ENCODE results near the gene AGAP1. TPM values are rescaled to one million over a fixed set of nuclear protein-coding genes. Genes with fewer than 3 reads are reported as not detected.

The AGAP1 gene
- polyA plus RNA-seq, 1 experiment: 12.4 TPM

DNA sequence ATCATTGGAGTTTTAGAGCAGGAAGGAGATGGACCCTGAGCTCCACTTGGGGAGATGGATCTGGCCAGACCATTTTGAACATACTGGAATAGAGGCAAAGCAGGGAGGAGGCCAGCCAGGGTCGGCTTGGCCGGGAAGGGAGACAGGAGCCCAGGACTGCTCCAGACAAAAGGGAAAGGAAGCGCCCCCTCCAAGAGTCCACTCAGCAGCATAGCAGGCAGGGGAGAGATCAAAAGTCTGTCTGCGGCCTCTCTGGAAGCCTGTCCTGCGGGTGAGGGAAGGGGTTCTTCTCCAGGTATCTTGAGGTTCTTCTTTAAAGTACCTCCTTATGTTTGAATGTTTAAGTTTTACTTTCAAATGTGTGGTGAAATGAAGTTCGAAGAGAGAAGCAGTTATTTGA lies 548.2 kb downstream of the AGAP1 start:
- CTCF ChIA-PET: interaction anchor here (1.7 kb wide), 1 partner anchor 262 kb away, joined by 4 read pairs; no protein-coding TSS in a partner anchor
- Histone ChIP-seq H3K27ac (ENCODE audit: low read depth, low read length) (no peak overlapping the region), H3K27me3 (ENCODE audit: control insufficient read depth, insufficient read depth, low read length) (no peaks in the 10 kb centered on the region), H3K9me3 (ENCODE audit: control insufficient read depth, insufficient read depth, low read length) (no peaks in the 10 kb centered on the region), H3K4me3 (ENCODE audit: low read depth, low read length) (no peak overlapping the region)
- no peak for DNase-seq (ENCODE audit: low read depth, low spot score)
- TF ChIP-seq, protein P1, sequence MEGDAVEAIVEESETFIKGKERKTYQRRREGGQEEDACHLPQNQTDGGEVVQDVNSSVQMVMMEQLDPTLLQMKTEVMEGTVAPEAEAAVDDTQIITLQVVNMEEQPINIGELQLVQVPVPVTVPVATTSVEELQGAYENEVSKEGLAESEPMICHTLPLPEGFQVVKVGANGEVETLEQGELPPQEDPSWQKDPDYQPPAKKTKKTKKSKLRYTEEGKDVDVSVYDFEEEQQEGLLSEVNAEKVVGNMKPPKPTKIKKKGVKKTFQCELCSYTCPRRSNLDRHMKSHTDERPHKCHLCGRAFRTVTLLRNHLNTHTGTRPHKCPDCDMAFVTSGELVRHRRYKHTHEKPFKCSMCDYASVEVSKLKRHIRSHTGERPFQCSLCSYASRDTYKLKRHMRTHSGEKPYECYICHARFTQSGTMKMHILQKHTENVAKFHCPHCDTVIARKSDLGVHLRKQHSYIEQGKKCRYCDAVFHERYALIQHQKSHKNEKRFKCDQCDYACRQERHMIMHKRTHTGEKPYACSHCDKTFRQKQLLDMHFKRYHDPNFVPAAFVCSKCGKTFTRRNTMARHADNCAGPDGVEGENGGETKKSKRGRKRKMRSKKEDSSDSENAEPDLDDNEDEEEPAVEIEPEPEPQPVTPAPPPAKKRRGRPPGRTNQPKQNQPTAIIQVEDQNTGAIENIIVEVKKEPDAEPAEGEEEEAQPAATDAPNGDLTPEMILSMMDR (IDR thresholded peaks at IDR 0.05; ENCODE audit: low read depth, low read length): no peak
- POLR2A ChIA-PET: no interaction called here

DNA sequence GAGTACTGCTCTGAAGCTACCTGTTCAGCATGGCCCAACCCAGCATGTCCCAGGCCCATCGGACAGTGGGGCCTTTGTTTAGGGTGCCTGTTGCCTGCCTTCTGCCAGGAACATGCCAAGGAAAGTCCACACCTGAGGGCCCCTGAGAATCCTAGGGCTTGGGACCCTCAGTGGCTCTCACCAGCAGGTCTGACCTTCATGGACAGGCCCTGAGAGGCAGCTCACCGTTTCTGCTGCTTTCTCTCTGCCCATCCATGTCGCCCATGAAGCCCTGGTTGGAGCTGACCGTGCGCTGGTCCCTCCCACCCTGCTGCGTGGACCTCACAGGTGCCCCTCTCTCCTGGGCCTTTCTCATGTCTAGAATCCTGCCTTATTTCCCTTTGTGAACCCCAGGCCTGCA lies 550.3 kb downstream of the AGAP1 start:
- TF ChIP-seq, protein P1 (IDR thresholded peaks at IDR 0.05; ENCODE audit: low read depth, low read length): no peak

DNA sequence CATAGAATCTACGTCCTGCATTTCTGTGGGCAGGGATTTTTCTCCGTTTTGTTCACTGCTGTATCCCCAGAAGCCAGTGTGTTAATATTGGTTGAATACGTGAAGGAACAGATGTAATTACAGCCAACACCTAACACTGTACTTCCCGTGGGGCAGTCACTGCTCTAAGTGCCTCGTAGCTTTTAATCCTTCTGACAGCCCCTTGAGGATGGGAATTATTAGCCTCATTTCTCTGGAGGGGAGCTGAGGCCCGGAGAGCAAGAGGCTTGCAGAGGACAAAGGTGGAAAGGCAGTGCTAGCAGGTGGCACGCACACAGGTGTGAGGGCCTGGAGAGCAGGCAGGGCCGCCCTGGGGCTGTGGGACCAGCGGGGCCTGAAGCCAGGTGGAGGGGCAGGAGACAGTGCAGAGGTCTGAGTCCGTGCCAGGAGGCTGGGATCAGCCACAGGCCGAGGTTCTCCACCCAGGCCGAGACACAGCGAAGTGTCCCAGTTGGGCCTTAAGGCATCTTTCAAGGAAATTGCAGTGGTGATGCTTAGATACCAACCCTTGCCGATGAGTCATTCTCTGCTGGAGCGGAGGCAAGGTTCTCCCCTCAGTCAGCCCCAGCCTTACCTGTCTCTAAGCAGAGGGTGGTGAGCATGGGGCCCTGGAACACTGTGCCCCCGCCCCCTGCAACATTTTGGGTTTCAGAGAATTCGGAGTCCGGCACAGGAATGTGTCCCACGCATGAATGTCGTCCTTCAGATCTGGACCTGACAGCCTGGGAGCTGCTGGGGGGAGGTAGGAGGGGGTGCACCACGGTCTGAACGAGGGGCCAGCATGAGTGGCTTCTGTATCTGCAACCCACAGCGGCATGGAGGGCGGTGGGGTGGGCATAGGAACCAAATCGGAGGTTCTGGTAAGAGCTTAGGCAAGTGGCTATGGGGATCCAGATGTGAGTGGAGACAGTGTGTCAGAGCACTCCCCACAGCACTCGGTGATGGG lies 551.7 kb downstream of the AGAP1 start:
- no peaks in the 10 kb centered on the region for H3K27me3 ChIP-seq (ENCODE audit: control insufficient read depth, insufficient read depth, low read length)
- no peak for DNase-seq (ENCODE audit: low read depth, low spot score)
- no peak overlapping the region for H3K27ac ChIP-seq (ENCODE audit: low read depth, low read length)
- ChIA-PET POLR2A (no interaction called here), CTCF (no interaction called here)
- no peaks in the 10 kb centered on the region for H3K9me3 ChIP-seq (ENCODE audit: control insufficient read depth, insufficient read depth, low read length)
- H3K4me3 ChIP-seq (ENCODE audit: low read depth, low read length): no peak overlapping the region
- TF ChIP-seq, protein P1 (IDR thresholded peaks at IDR 0.05; ENCODE audit: low read depth, low read length): no peak

More for the DNA sequence above, 550.3 kb downstream of the AGAP1 start:
- H3K27me3 ChIP-seq (ENCODE audit: control insufficient read depth, insufficient read depth, low read length): no peaks in the 10 kb centered on the region
- ChIA-PET CTCF (no interaction called here), POLR2A (interaction anchor here (0.6 kb wide), 1 partner anchor 212 kb away, joined by 3 read pairs; no protein-coding TSS in a partner anchor)
- no peak overlapping the region for H3K4me3 ChIP-seq (ENCODE audit: low read depth, low read length)
- no peak overlapping the region for H3K27ac ChIP-seq (ENCODE audit: low read depth, low read length)
- no peaks in the 10 kb centered on the region for H3K9me3 ChIP-seq (ENCODE audit: control insufficient read depth, insufficient read depth, low read length)
- no peak for DNase-seq (ENCODE audit: low read depth, low spot score)

DNA sequence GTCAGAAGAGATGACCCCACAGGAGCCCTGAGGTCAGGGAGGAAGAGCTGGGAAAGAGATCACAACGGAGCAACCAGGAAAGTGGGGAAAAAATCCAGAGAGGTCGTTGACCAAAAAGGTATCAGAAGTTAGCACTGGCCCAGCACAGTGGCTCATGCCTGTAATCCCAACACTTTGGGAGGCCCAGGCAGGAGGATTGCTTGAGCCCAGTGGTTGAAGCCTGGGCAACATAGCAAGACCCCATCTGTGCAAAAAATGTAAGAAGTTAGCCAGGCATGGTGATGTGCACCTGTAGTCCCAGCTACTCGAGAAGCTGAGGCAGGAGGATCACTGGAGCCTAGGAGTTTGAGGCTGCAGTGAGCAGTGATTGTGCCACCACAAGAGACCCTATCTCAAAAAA lies 552.9 kb downstream of the AGAP1 start:
- Histone ChIP-seq H3K9me3 (ENCODE audit: control insufficient read depth, insufficient read depth, low read length) (no peaks in the 10 kb centered on the region), H3K27me3 (ENCODE audit: control insufficient read depth, insufficient read depth, low read length) (no peaks in the 10 kb centered on the region), H3K4me3 (ENCODE audit: low read depth, low read length) (no peak overlapping the region), H3K27ac (ENCODE audit: low read depth, low read length) (no peak overlapping the region)
- ChIA-PET CTCF (interaction anchor here (0.6 kb wide), 1 partner anchor 132 kb away, joined by 4 read pairs; no protein-coding TSS in a partner anchor), POLR2A (no interaction called here)
- no peak for DNase-seq (ENCODE audit: low read depth, low spot score)
- TF ChIP-seq, protein P1 (IDR thresholded peaks at IDR 0.05; ENCODE audit: low read depth, low read length): no peak

DNA sequence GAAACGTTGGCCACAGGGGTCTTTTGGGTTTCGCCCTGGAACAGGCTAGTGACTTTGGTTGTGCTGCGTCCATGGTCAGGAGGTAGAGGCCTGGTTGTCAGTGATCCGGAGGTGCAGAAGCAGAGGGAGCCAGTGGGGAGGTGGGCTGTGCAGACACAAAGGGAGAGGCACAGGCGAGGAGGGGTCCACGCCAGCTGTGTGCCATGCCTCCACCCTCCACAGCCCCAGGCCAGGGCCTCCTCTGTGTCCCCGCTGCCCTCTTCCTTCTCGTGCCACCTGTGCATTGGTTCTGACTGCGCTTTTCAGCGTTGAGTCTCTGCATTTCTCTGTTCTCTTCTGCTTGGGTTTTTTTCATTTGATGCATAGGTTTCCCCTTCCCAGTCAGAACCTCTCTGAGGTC lies 553.3 kb downstream of the AGAP1 start:
- TF ChIP-seq, protein P1 (IDR thresholded peaks at IDR 0.05; ENCODE audit: low read depth, low read length): no peak
- ChIA-PET CTCF (interaction anchor here (0.6 kb wide), 1 partner anchor 131 kb away, joined by 4 read pairs; no protein-coding TSS in a partner anchor), POLR2A (no interaction called here)
- no peak overlapping the region for H3K4me3 ChIP-seq (ENCODE audit: low read depth, low read length)
- no peaks in the 10 kb centered on the region for H3K27me3 ChIP-seq (ENCODE audit: control insufficient read depth, insufficient read depth, low read length)
- DNase-seq (ENCODE audit: low read depth, low spot score): no peak
- no peak overlapping the region for H3K27ac ChIP-seq (ENCODE audit: low read depth, low read length)
- H3K9me3 ChIP-seq (ENCODE audit: control insufficient read depth, insufficient read depth, low read length): no peaks in the 10 kb centered on the region

Measured in AG04450 (cell line).